CD4-positive, alpha-beta memory T cell (primary cell): ENCODE results near the gene SNAP47. TPM values are rescaled to one million over a fixed set of nuclear protein-coding genes. Genes with fewer than 3 reads are reported as not detected.
A peak's percentile ranks its signal among the peaks of the same experiment; 100 is the strongest.

Experiments used
- CTCF ChIA-PET: fragments of 350-600 bp; sonication (Branson Sonifier 250); formaldehyde crosslinking; loops from one replicate; lab custom pipeline; 2021; ENCODE audit warnings: inconsistent platforms; ENCODE audit not compliant: partially characterized antibody; lab: Charles Lee
- POLR2A ChIA-PET: fragments of 350-600 bp; sonication (Branson Sonifier 250); formaldehyde crosslinking; loops from one replicate; lab custom pipeline; 2021; ENCODE audit not compliant: partially characterized antibody; lab: Charles Lee
- DNase-seq, 5 donors: peaks; one replicate each; pipeline versions ENCODE4 v3.0.0 to v3.0.0-alpha.2; 2020 to 2022; ENCODE audit warnings: mixed read lengths in 1 of 5
- H3K27ac ChIP-seq: one replicate; pipeline ENCODE4 v1.7.0; 2013; ENCODE audit warnings: low read depth, low read length
- H3K27me3 ChIP-seq: 2 replicates; pipeline ENCODE4 v1.7.0; 2013; ENCODE audit warnings: mild to moderate bottlenecking, low read length, moderate library complexity; ENCODE audit not compliant: insufficient read depth
- H3K36me3 ChIP-seq: 2 replicates; pipeline ENCODE4 v1.7.0; 2013; ENCODE audit warnings: mild to moderate bottlenecking, low read length, moderate library complexity; ENCODE audit not compliant: insufficient read depth
- H3K4me1 ChIP-seq: 2 replicates; pipeline ENCODE4 v1.7.0; 2013; ENCODE audit warnings: mild to moderate bottlenecking, low read length, moderate library complexity; ENCODE audit not compliant: insufficient read depth
- H3K4me3 ChIP-seq, 2 donors: one replicate each; pipeline ENCODE4 v1.7.0; 2013; ENCODE audit warnings: low read length in 2 of 2, mild to moderate bottlenecking in 1 of 2
- H3K9me3 ChIP-seq, 2 donors: one replicate each; pipeline ENCODE4 v1.7.0; 2013; ENCODE audit warnings: low read length in 2 of 2, control low read depth in 1 of 2; ENCODE audit not compliant: control insufficient read depth in 1 of 2
- H3K27ac Mint-ChIP-seq, 7 donors: one replicate each; pipeline ENCODE4 v1.8.0; 2020 to 2021; ENCODE audit warnings: mixed read lengths in 7 of 7, mild to moderate bottlenecking in 6 of 7, inconsistent platforms in 3 of 7, moderate library complexity in 3 of 7
- H3K27me3 Mint-ChIP-seq, 2 donors: one replicate each; pipeline ENCODE4 v1.8.0; 2020 to 2021; ENCODE audit warnings: mixed read lengths in 2 of 2
- H3K36me3 Mint-ChIP-seq, 2 donors: one replicate each; pipeline ENCODE4 v1.8.0; 2020 to 2021; ENCODE audit warnings: mixed read lengths in 2 of 2, inconsistent platforms in 1 of 2, mild to moderate bottlenecking in 1 of 2
- H3K4me1 Mint-ChIP-seq, 4 donors: one replicate each; pipeline ENCODE4 v1.8.0; 2020 to 2021; ENCODE audit warnings: mixed read lengths in 4 of 4, mild to moderate bottlenecking in 1 of 4
- H3K4me3 Mint-ChIP-seq, 8 donors: one replicate each; pipeline ENCODE4 v1.8.0; 2020 to 2021; ENCODE audit warnings: mixed read lengths in 8 of 8, mild to moderate bottlenecking in 7 of 8, moderate library complexity in 6 of 8, inconsistent platforms in 3 of 8
- H3K9me3 Mint-ChIP-seq, 8 donors: one replicate each; pipeline ENCODE4 v1.8.0; 2020 to 2021; ENCODE audit warnings: mixed read lengths in 8 of 8, mild to moderate bottlenecking in 5 of 8, inconsistent platforms in 3 of 8, moderate library complexity in 1 of 8
- intact Hi-C: fragments of 100-400 bp; cut with micrococcal nuclease; formaldehyde crosslinking; loops from one replicate; pipeline ENCODE4 v1.15.1; 2023
- polyA plus RNA-seq, 2 donors: library from polyadenylated mRNA; unstranded; fragments of 300-500 nt; fragmentation: Illumina TruSeq; gene quantifications; one replicate each; pipeline ENCODE4 v1.2.3, GENCODE V29; 2021
- total RNA-seq, 2 experiments: library from RNA; stranded (reverse); gene quantifications; one replicate each; pipeline ENCODE4 v1.2.3, GENCODE V29; 2021

Gene SNAP47
- total and polyA plus RNA-seq, 4 experiments from 2014 or later, result 27.0 to 53.6 (median 38.5) TPM

DNA sequence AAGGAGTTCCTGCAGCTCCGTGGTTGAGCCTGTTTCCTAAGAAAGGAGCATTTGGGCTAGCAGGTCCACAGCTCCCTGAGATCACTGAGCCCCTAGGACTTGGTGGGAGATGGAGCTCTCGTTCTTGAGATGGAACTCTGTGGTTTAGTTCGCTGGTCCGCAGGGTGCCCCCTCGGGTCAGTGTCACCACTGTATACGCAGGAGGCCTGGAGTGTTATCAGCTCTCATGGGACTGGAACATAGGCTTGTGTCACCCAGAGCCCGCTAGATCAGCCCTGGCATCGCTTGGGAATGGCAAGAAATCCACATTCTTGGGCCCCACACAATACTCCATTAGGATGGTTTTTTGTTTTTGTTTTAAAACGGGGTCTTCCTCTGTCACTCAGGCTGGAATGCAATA, 3.6 kb downstream of the SNAP47 start:
- Mint-ChIP-seq H3K36me3 (peaks cover 0 to 7% of the 10 kb centered on the region in 2 donors), H3K4me3 (peak overlapping the region in 1 of 8 donors; percentile 60), H3K4me1 (peaks cover 36 to 75% (median 52%) of the 10 kb centered on the region in 4 donors), H3K9me3 (no peaks in the 10 kb centered on the region), H3K27me3 (peaks cover 0 to 1% of the 10 kb centered on the region in 2 donors), H3K27ac (no peak overlapping the region)
- Histone ChIP-seq H3K4me3 (no peak overlapping the region), H3K9me3 (no peaks in the 10 kb centered on the region), H3K36me3 (no peaks in the 10 kb centered on the region), H3K4me1 (peaks cover 36% of the 10 kb centered on the region), H3K27me3 (no peaks in the 10 kb centered on the region), H3K27ac (no peak overlapping the region)
- ChIA-PET POLR2A (no interaction called here), CTCF (interaction anchor here (1.3 kb wide), 1 partner anchor 9 kb away, joined by 3 read pairs; no protein-coding TSS in a partner anchor)
- intact Hi-C loops, result no loop called here
- DNase-seq, result no peak

DNA sequence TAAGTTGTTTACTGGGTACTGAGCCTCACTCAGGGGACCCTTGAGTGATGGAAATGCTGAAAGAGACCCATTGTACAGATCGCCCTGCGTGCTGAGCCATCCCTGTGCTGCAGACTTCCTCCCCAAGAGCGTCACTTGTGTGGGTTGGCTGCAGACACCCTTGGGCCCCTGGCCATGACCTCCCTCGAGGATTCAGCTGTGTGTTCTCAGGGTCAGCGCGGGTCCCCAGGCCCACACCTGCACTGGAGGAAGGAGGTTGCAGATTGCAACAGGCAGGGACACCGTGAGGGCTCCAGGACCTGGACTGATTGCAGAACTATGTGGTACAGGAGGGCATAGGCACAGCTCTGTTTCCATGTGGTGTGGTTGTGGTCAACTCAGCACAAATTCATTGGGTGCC, 4.4 kb downstream of the SNAP47 start:
- Histone ChIP-seq H3K9me3 (no peaks in the 10 kb centered on the region), H3K27me3 (no peaks in the 10 kb centered on the region), H3K4me3 (no peak overlapping the region), H3K27ac (no peak overlapping the region), H3K4me1 (peaks cover 35% of the 10 kb centered on the region), H3K36me3 (no peaks in the 10 kb centered on the region)
- Mint-ChIP-seq H3K27me3 (peaks cover 0 to 1% of the 10 kb centered on the region in 2 donors), H3K4me1 (peaks cover 36 to 75% (median 55%) of the 10 kb centered on the region in 4 donors), H3K36me3 (peaks cover 0 to 3% of the 10 kb centered on the region in 2 donors), H3K9me3 (no peaks in the 10 kb centered on the region), H3K4me3 (no peak overlapping the region), H3K27ac (peak overlapping the region in 1 of 7 donors; percentile 58)
- CTCF ChIA-PET, result interaction anchor here (1.3 kb wide), 1 partner anchor 8 kb away, joined by 3 read pairs; no protein-coding TSS in a partner anchor
- POLR2A ChIA-PET, result no interaction called here
- intact Hi-C loops, result no loop called here
- DNase-seq, result no peak

DNA sequence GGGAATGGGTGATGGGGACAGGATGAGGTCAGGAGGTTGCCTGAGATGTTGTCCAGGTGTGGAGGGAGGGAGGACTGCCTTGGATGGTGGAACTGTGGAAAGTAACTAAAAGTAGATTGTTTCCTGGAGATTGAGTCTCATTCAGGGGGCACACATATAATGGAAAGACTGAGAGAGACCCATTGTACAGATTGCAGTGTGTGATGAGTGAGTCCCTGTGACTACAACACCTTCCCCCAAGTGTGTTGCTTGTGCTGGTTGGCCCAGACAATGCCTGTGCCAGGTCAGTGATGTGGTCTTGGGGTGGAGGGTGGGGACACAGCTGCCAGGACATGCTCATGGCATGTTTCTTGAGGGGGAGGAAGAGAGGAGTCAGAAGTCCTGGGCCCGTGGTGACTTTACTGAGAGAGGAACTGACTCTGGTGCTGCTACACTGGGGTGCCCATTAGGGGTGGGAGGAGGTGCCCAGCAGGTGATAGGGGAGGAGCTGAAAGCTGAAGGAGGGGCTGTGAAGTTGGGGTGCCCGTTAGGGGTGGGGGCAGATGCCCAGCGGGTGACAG, 5.2 kb downstream of the SNAP47 start:
- Mint-ChIP-seq H3K36me3 (peaks cover 0 to 2% of the 10 kb centered on the region in 2 donors), H3K9me3 (no peaks in the 10 kb centered on the region), H3K4me1 (peaks cover 38 to 79% (median 61%) of the 10 kb centered on the region in 4 donors), H3K4me3 (no peak overlapping the region), H3K27ac (peak overlapping the region in 6 of 7 donors; percentile 11 to 77 (median 70)), H3K27me3 (peaks cover 0 to 1% of the 10 kb centered on the region in 2 donors)
- Histone ChIP-seq H3K36me3 (no peaks in the 10 kb centered on the region), H3K4me1 (peaks cover 43% of the 10 kb centered on the region), H3K27ac (no peak overlapping the region), H3K9me3 (no peaks in the 10 kb centered on the region), H3K27me3 (no peaks in the 10 kb centered on the region), H3K4me3 (no peak overlapping the region)
- intact Hi-C loops, result no loop called here
- DNase-seq, result no peak
- ChIA-PET CTCF (no interaction called here), POLR2A (no interaction called here)

DNA sequence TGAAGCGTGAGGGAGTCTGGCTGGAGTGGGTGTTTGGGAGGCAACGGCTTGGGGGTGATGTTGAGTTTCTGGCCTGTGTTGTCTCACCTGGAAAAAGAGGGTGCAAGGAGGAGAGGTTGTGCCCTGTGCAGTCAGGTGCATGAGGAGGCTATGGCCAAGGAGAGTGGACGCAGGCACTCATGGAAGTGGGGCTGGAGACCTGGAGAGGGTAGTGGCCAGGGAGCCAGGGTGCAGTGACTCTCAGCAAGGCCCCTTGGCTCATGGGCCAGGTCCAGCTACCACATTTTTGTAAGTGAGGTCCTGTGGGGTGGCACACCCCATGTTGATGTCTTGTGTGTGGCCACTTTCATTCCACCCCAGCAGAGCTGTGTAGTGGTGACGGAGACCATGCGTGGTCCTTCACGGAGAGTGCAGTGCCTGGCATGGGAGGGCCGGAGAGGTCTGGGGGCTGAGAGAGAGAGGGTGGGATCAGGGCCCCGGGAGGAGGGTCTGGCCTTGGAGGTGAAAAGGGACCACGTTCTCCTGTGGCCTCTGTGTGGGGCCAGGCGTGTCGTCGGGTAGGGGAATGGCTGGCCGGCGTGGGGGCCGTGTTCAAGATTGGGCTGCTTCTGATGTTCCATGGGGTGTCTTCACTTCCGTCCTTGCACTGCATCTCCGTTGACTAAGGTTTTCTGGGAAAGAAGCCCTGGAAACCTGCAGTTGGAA, 6.1 kb downstream of the SNAP47 start:
- ChIA-PET POLR2A (no interaction called here), CTCF (no interaction called here)
- Mint-ChIP-seq H3K27me3 (peaks cover 0 to 1% of the 10 kb centered on the region in 2 donors), H3K9me3 (no peaks in the 10 kb centered on the region), H3K4me1 (peaks cover 35 to 79% (median 59%) of the 10 kb centered on the region in 4 donors), H3K4me3 (peak overlapping the region in 1 of 8 donors; percentile 35), H3K36me3 (peaks cover 0 to 2% of the 10 kb centered on the region in 2 donors), H3K27ac (peak overlapping the region in 4 of 7 donors; percentile 43 to 94 (median 64))
- H3K9me3 ChIP-seq, result no peaks in the 10 kb centered on the region
- H3K4me1 ChIP-seq, result peaks cover 39% of the 10 kb centered on the region
- no peaks in the 10 kb centered on the region for H3K27me3 ChIP-seq
- no peak overlapping the region for H3K4me3 ChIP-seq
- no peak for DNase-seq
- H3K36me3 ChIP-seq, result peaks cover 4% of the 10 kb centered on the region
- intact Hi-C loops, result no loop called here
- H3K27ac ChIP-seq, result no peak overlapping the region

DNA sequence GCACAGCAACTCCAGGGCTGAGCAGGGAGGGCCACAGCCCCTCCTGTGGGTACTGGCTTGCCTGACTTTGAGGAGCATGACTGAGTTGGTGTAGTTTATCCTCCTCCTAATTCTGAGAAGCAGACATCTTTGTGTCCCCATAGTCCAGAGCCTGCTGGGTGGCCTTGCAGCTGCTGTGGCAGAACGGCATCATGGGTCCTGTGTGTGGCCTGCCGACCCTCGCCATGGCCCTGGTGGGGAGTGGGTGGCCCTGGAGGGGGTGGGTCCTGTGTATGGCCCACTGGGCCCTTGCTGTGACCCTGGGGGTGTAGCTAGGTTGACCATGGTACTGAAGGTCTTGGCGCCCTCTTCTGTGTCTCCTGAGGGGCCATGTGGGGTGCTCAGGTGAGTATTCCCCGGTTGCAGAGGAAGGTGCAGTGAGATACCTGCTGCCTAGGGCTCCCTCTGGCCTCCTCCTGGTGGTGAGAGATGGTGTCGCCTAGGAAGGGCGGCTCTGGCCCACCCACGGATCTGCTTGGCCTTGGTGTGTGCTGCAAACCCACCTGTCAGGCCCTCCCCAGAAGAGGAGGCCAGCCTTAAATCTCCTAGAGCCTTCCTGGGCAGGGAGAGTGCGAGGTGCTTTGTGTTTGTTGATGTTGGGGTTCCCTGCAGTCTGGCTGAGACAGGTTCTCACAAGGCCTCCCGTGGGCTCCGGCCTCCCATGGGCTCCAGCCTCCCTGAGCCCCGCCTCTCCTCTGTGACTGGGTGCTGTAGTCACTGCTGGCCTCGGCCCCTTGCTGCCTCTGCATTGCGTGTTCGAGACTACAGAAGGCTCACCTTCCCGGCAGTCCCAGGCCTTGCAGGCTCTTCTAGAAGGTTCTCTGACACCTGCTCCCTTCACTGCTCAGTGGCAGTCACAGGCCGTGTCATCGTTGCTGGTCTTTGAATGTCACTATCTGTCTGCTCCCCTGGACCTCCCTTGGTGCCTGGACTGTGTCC, 7.8 kb downstream of the SNAP47 start:
- Mint-ChIP-seq H3K4me3 (no peak overlapping the region), H3K9me3 (no peaks in the 10 kb centered on the region), H3K27ac (peak overlapping the region in 1 of 7 donors; percentile 48), H3K36me3 (peaks cover 3 to 6% of the 10 kb centered on the region in 2 donors), H3K27me3 (peaks cover 0 to 1% of the 10 kb centered on the region in 2 donors), H3K4me1 (peaks cover 35 to 82% (median 57%) of the 10 kb centered on the region in 4 donors)
- Histone ChIP-seq H3K4me3 (no peak overlapping the region), H3K4me1 (peaks cover 44% of the 10 kb centered on the region), H3K27me3 (no peaks in the 10 kb centered on the region), H3K27ac (no peak overlapping the region), H3K9me3 (no peaks in the 10 kb centered on the region), H3K36me3 (peaks cover 7% of the 10 kb centered on the region)
- no peak for DNase-seq
- intact Hi-C loops, result no loop called here
- ChIA-PET CTCF (interaction anchor here (1.2 kb wide), 1 partner anchor 8 kb away, joined by 3 read pairs; the partner anchor contains the start of genes JMJD4 and SNAP47), POLR2A (interaction anchor here (0.6 kb wide), 1 partner anchor 8 kb away, joined by 3 read pairs; the partner anchor contains the start of genes JMJD4 and SNAP47)

DNA sequence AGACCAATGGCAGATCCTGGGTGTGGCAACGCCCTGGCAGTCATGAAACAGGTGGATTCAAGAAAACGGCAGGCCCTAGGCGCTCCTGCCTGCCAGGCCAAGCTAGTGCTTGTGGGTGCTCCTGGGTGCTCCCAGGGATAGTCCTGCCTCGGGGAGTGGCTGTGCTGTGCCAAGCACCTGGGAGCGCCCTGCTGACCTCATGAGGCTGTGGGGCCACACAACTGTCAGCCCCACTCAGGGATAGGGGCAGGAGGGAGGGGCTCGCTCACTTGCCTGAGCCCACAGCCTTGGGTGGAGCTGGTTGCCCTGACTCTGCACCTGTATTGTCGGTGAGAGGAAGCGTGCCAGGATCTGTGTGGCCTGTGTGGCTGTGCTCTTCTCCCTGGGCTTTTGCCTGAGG, 9.4 kb downstream of the SNAP47 start:
- H3K27ac ChIP-seq, result no peak overlapping the region
- no peak for DNase-seq
- Mint-ChIP-seq H3K27ac (peak overlapping the region; percentile 5 to 83 (median 54)), H3K36me3 (peaks cover 11 to 17% of the 10 kb centered on the region in 2 donors), H3K4me1 (peaks cover 44 to 83% (median 65%) of the 10 kb centered on the region in 4 donors), H3K27me3 (no peaks in the 10 kb centered on the region), H3K9me3 (no peaks in the 10 kb centered on the region), H3K4me3 (peak overlapping the region in 1 of 8 donors; percentile 0)
- H3K4me3 ChIP-seq, result no peak overlapping the region
- peaks cover 61% of the 10 kb centered on the region for H3K4me1 ChIP-seq
- intact Hi-C loops, result no loop called here
- CTCF ChIA-PET, result interaction anchor here (0.9 to 1.2 kb wide), 3 partner anchors 10 to 264 kb away, joined by 3 read pairs; partner anchors contain the start of genes JMJD4 and SNAP47
- H3K36me3 ChIP-seq, result peaks cover 12% of the 10 kb centered on the region
- POLR2A ChIA-PET, result no interaction called here
- no peaks in the 10 kb centered on the region for H3K27me3 ChIP-seq
- no peaks in the 10 kb centered on the region for H3K9me3 ChIP-seq
